ENCODE results near the gene RTL10. TPM values are rescaled to one million over a fixed set of nuclear protein-coding genes. Genes with fewer than 3 reads are reported as not detected.

Gene RTL10
- total and polyA plus RNA-seq, 2 of the 13 experiments (the other 11 are each of a cell fraction or from before 2014, with no cell fraction given) = 14.1 to 15.8 TPM

GRCh38 chr22:19854778-19855503 lies at the start of gene RTL10, which contains the start of gene GNB1L (continued):
- TF ChIP-seq TSC22D2 (CRISPR knock-in tag; IDR thresholded peaks at IDR 0.05; ENCODE audit: borderline replicate concordance) (peak; percentile 80), KAT8 (CRISPR knock-in tag; IDR thresholded peaks at IDR 0.05) (peak; percentile 75), SRY (CRISPR knock-in tag; IDR thresholded peaks at IDR 0.05) (no peak; the same call in none of the 2 replicates), ZNF784 (CRISPR knock-in tag; IDR thresholded peaks at IDR 0.05; ENCODE audit: borderline replicate concordance) (peak; percentile 93; the same call in 1 of the 2 replicates), MTA3 (CRISPR knock-in tag; IDR thresholded peaks at IDR 0.05) (no peak), MLXIP (CRISPR knock-in tag; IDR thresholded peaks at IDR 0.05; ENCODE audit: borderline replicate concordance) (peak; percentile 82; the same call in 1 of the 2 replicates), ZNF660 (CRISPR knock-in tag; IDR thresholded peaks at IDR 0.05; ENCODE audit: borderline replicate concordance, low read depth) (0 out of 2 replicates have a peak, but pooled peaks have one; percentile 25), ZNF720 (CRISPR knock-in tag; IDR thresholded peaks at IDR 0.05) (no peak), SOX13 (IDR thresholded peaks at IDR 0.05) (peak; percentile 16; the same call in 1 of the 2 replicates), SOX13 (CRISPR knock-in tag; conservative IDR thresholded peaks at IDR 0.05 in 1 of 2, IDR thresholded peaks at IDR 0.05 in 1 of 2) (no peak; a peak in 2 of 4 replicates), ARHGAP35 (CRISPR knock-in tag; IDR thresholded peaks at IDR 0.05; ENCODE audit: borderline replicate concordance) (peak; percentile 71; the same call in 1 of the 2 replicates), ZNF770 (CRISPR knock-in tag; IDR thresholded peaks at IDR 0.05) (no peak), ARNTL (CRISPR knock-in tag; IDR thresholded peaks at IDR 0.05) (peak; percentile 66; the same call in 1 of the 2 replicates), NBN (conservative IDR thresholded peaks at IDR 0.05) (no peak), ESRRA (CRISPR knock-in tag; IDR thresholded peaks at IDR 0.05; ENCODE audit: low read depth) (peak; percentile 73), DMAP1 (CRISPR knock-in tag; IDR thresholded peaks at IDR 0.05) (peak; percentile 76), ZNF136 (CRISPR knock-in tag; IDR thresholded peaks at IDR 0.05; ENCODE audit: low read depth) (peak; percentile 51; the same call in 1 of the 2 replicates)

All from HepG2 (cell line).